HepG2 (cell line): Measurements from ENCODE around the gene KLHDC2. TPM values are rescaled to one million over a fixed set of nuclear protein-coding genes. Genes with fewer than 3 reads are reported as not detected.

Experiments used
- ATAC-seq: fragments of 200-7000 bp; cut with Tn5 transposase; 3 replicates; pipeline ENCODE4 v1.9.1; 2020; ENCODE audit warnings: mild to moderate bottlenecking, moderate library complexity
- BruUV-seq: library from RNA; stranded (reverse); fragments of 400-500 nt; replicated peaks from 2 replicates; lab custom pipeline; 2021; lab: Mats Ljungman, UMichigan
- CTCF ChIA-PET: fragments of 300-600 bp; formaldehyde crosslinking; extraction: SDS; loops from one replicate; lab custom pipeline; 2021; ENCODE audit warnings: low total read pairs, inconsistent platforms, low intra/inter-chr PET ratio; lab: Yijun Ruan, JAX
- POLR2A ChIA-PET: fragments of 350-600 bp; sonication (Branson Sonifier 250); formaldehyde crosslinking; loops from one replicate; lab custom pipeline; 2020; ENCODE audit warnings: antibody characterized with exemption, inconsistent platforms; lab: Yijun Ruan, JAX
- DNase-seq: peaks from one replicate; pipeline ENCODE4 v3.0.0-alpha.2; 2015; ENCODE audit warnings: low spot score
- FAIRE-seq: peaks from 3 replicates; lab custom pipeline; 2011; peaks lifted over from hg19 to GRCh38; lab: Jason Lieb, UNC
- H2AFZ ChIP-seq: one replicate; pipeline ENCODE4 v1.6.1; 2011; ENCODE audit warnings: low read length, inconsistent platforms
- H3K27ac ChIP-seq: fragments of 300-600 bp; 3 replicates; pipeline ENCODE4 v1.8.0; 2011; ENCODE audit warnings: mixed run types, mild to moderate bottlenecking, mixed read lengths, low read length, inconsistent platforms; ENCODE audit not compliant: insufficient read depth; ENCODE audit errors: extremely low read length
- H3K27me3 ChIP-seq, 2 experiments: fragments of 200-600 bp in 1 of 2; 2 replicates in 1 of 2; 3 replicates in 1 of 2; pipeline versions ENCODE4 v1.6.0 to v1.8.0; 2011; ENCODE audit warnings: low read length in 2 of 2, mild to moderate bottlenecking in 2 of 2, moderate library complexity in 2 of 2, inconsistent platforms in 1 of 2; ENCODE audit not compliant: insufficient read depth in 2 of 2, control insufficient read depth in 1 of 2
- H3K36me3 ChIP-seq, 2 experiments: fragments of 200-600 bp in 1 of 2; replicated peaks in 1 of 2; 2 replicates in 1 of 2; 3 replicates in 1 of 2; pipeline versions ENCODE4 v1.5.1 to v1.8.0; 2011; ENCODE audit warnings: low read length in 2 of 2, inconsistent platforms in 1 of 2; ENCODE audit not compliant: insufficient read depth in 2 of 2, control insufficient read depth in 1 of 2
- H3K4me1 ChIP-seq: 2 replicates; pipeline ENCODE4 v1.5.1; 2012; ENCODE audit warnings: low read length, inconsistent platforms; ENCODE audit not compliant: insufficient read depth
- H3K4me2 ChIP-seq: 2 replicates; pipeline ENCODE4 v1.6.0; 2011; ENCODE audit warnings: low read depth, low read length, inconsistent platforms
- H3K4me3 ChIP-seq, 3 experiments: fragments of 200-600 bp in 1 of 3; sonication (generic), shearing (Covaris generic) in 1 of 3; replicated peaks in 1 of 3; 2 replicates each; pipeline ENCODE4 v1.5.1; 2011 to 2016; ENCODE audit warnings: low read length in 3 of 3, inconsistent platforms in 2 of 3, low read depth in 2 of 3, mild to moderate bottlenecking in 2 of 3, control low read depth in 1 of 3, mixed read lengths in 1 of 3; ENCODE audit not compliant: insufficient read depth in 1 of 3
- H3K79me2 ChIP-seq: one replicate; pipeline ENCODE4 v1.6.1; 2011; ENCODE audit warnings: low read length, inconsistent platforms; ENCODE audit not compliant: insufficient read depth
- H3K9ac ChIP-seq: 2 replicates; pipeline ENCODE4 v1.6.0; 2011; ENCODE audit warnings: mild to moderate bottlenecking, low read depth, low read length, inconsistent platforms; ENCODE audit not compliant: insufficient read depth
- H3K9me3 ChIP-seq: 2 replicates; pipeline ENCODE4 v1.5.1; 2012; ENCODE audit warnings: mild to moderate bottlenecking, low read length
- H4K20me1 ChIP-seq: 2 replicates; pipeline ENCODE4 v1.6.0; 2011; ENCODE audit warnings: inconsistent platforms, mild to moderate bottlenecking, low read length, moderate library complexity; ENCODE audit not compliant: insufficient read depth
- GZF1 ChIP-seq: sonication (generic); formaldehyde crosslinking; IDR thresholded peaks from 2 replicates; pipeline ENCODE4 v1.5.1; 2020; ENCODE audit warnings: mild to moderate bottlenecking, missing genetic modification reagents
- MIER2 ChIP-seq: IDR thresholded peaks from 2 replicates; pipeline ENCODE4 v1.6.1; 2016; ENCODE audit warnings: missing biosample characterization, missing genetic modification reagents
- ONECUT2 ChIP-seq: sonication (generic); formaldehyde crosslinking; IDR thresholded peaks from 2 replicates; pipeline ENCODE4 v1.4.0; 2020; ENCODE audit warnings: missing genetic modification reagents
- REL ChIP-seq: sonication (generic); formaldehyde crosslinking; conservative IDR thresholded peaks from 2 replicates; pipeline ENCODE4 v1.8.0; 2022; ENCODE audit warnings: mild to moderate bottlenecking, missing genetic modification reagents, moderate library complexity
- WGBS: methylation state at CpG from one replicate; pipeline ENCODE4 v1.1.6; 2017; ENCODE audit warnings: low lambda C conversion rate; 5-methylcytosine and 5-hydroxymethylcytosine counted together
- in situ Hi-C: cut with HindIII; loops from 2 replicates; pipeline ENCODE4 v1.10.0; 2017; ENCODE audit warnings: low pct_unique_long_range_greater_than_20kb; ENCODE audit not compliant: extremely low pct_ligation_motif_present
- intact Hi-C: fragments of 100-400 bp; cut with micrococcal nuclease; formaldehyde crosslinking; loops from one replicate; pipeline ENCODE4 v1.10.0; 2022; ENCODE audit not compliant: unreplicated experiment
- polyA plus RNA-seq, 8 experiments: library from polyadenylated mRNA; depleted of rRNA in 3 of 8; stranded (reverse) in 7 of 8; unstranded in 1 of 8; fragments of >200 nt; fragmentation: Illumina TruSeq in 4 of 8; extraction: Trizol in 4 of 8; gene quantifications; 2 replicates each; pipeline versions ENCODE4 v1.2.1 to v1.2.3, GENCODE V29; 2011 to 2016; ENCODE audit warnings: low read depth in 4 of 8, missing spikeins in 1 of 8, mixed read lengths in 1 of 8; ENCODE audit not compliant: insufficient read depth in 1 of 8
- total RNA-seq, 5 experiments: library from RNA; depleted of rRNA; stranded (reverse); fragments of >200 nt; fragmentation: Illumina TruSeq; extraction: Trizol; gene quantifications; 2 replicates each; pipeline ENCODE4 v1.2.3, GENCODE V29; 2016; ENCODE audit warnings: low read depth in 1 of 5
- TF ChIP-seq, protein P1 (sequence below): sonication (generic); formaldehyde crosslinking; IDR thresholded peaks from 2 replicates; pipeline ENCODE4 v1.4.0; 2020; ENCODE audit warnings: missing genetic modification reagents

The KLHDC2 gene
- total and polyA plus RNA-seq, 2 of the 13 experiments (the other 11 are each of a cell fraction or from before 2014, with no cell fraction given): 95.5 to 170 TPM

DNA sequence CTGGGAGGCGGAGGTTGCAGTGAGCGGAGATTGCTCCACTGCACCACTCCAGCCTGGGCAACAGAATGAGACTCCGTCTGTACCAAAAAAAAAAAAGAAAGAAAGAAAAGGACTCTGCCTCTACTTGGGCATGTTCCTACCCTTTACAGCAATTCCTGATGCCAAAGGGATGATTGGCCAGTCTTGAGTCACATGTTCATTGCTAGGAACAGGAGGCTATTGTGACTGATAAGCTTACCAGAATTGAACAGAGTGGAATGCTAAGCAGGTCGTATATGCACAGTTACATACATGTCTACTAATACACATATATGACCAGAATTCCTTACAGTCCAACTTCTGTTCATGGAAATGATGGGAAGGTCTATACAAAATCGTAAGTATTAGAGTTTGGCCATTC lies 40.8 kb upstream of the KLHDC2 start:
- CTCF ChIA-PET: no interaction called here
- H3K27me3 ChIP-seq: no peaks in the 10 kb centered on the region
- TF ChIP-seq, protein P1, sequence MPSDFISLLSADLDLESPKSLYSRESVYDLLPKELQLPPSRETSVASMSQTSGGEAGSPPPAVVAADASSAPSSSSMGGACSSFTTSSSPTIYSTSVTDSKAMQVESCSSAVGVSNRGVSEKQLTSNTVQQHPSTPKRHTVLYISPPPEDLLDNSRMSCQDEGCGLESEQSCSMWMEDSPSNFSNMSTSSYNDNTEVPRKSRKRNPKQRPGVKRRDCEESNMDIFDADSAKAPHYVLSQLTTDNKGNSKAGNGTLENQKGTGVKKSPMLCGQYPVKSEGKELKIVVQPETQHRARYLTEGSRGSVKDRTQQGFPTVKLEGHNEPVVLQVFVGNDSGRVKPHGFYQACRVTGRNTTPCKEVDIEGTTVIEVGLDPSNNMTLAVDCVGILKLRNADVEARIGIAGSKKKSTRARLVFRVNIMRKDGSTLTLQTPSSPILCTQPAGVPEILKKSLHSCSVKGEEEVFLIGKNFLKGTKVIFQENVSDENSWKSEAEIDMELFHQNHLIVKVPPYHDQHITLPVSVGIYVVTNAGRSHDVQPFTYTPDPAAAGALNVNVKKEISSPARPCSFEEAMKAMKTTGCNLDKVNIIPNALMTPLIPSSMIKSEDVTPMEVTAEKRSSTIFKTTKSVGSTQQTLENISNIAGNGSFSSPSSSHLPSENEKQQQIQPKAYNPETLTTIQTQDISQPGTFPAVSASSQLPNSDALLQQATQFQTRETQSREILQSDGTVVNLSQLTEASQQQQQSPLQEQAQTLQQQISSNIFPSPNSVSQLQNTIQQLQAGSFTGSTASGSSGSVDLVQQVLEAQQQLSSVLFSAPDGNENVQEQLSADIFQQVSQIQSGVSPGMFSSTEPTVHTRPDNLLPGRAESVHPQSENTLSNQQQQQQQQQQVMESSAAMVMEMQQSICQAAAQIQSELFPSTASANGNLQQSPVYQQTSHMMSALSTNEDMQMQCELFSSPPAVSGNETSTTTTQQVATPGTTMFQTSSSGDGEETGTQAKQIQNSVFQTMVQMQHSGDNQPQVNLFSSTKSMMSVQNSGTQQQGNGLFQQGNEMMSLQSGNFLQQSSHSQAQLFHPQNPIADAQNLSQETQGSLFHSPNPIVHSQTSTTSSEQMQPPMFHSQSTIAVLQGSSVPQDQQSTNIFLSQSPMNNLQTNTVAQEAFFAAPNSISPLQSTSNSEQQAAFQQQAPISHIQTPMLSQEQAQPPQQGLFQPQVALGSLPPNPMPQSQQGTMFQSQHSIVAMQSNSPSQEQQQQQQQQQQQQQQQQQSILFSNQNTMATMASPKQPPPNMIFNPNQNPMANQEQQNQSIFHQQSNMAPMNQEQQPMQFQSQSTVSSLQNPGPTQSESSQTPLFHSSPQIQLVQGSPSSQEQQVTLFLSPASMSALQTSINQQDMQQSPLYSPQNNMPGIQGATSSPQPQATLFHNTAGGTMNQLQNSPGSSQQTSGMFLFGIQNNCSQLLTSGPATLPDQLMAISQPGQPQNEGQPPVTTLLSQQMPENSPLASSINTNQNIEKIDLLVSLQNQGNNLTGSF (CRISPR knock-in tag): no peak
- TF ChIP-seq GZF1 (CRISPR knock-in tag) (no peak), MIER2 (CRISPR knock-in tag) (no peak), ONECUT2 (CRISPR knock-in tag) (no peak), REL (CRISPR knock-in tag) (no peak)
- TF ChIP-seq, all 625 proteins: peak for 0
- in situ Hi-C loops (no loop called here), intact Hi-C loops (no loop called here)
- ATAC-seq: no peak
- H3K36me3 ChIP-seq: no peaks in the 10 kb centered on the region
- no peak overlapping the region for H2AFZ ChIP-seq
- POLR2A ChIA-PET: no interaction called here
- H4K20me1 ChIP-seq: no peaks in the 10 kb centered on the region
- H3K9me3 ChIP-seq: no peaks in the 10 kb centered on the region
- BruUV-seq: no TSS peak
- H3K4me3 ChIP-seq: no peak overlapping the region
- peaks cover 7% of the 10 kb centered on the region for H3K4me1 ChIP-seq
- no peak overlapping the region for H3K27ac ChIP-seq
- H3K79me2 ChIP-seq: no peaks in the 10 kb centered on the region
- peak; percentile 3 for DNase-seq
- 74% methylated on average over 5 of the region's 5 CpGs for WGBS
- FAIRE-seq: no peak
- no peak overlapping the region for H3K4me2 ChIP-seq
- no peak overlapping the region for H3K9ac ChIP-seq
